Effector memory CD4-positive, alpha-beta T cell (primary cell): ENCODE data around the gene PNMT.
"Not testable (repeated sequence)": the region's sequence is repeated elsewhere in the genome, so short reads cannot be mapped to it uniquely, and the experiment has no call there.

Experiments used
- DNase-seq, 3 donors: peaks; one replicate each; pipeline ENCODE4 v3.0.0-alpha.2; 2020
- H3K27ac ChIP-seq: 2 replicates; pipeline ENCODE4 v1.7.0; 2013; ENCODE audit warnings: mild to moderate bottlenecking, low read length, moderate library complexity; ENCODE audit not compliant: insufficient read depth, poor library complexity, severe bottlenecking
- H3K27me3 ChIP-seq: replicated peaks from 2 replicates; pipeline ENCODE4 v1.7.0; 2013; ENCODE audit warnings: mild to moderate bottlenecking, low read length; ENCODE audit not compliant: insufficient read depth, control insufficient read depth, poor library complexity, severe bottlenecking
- H3K36me3 ChIP-seq: 2 replicates; pipeline ENCODE4 v1.7.0; 2013; ENCODE audit warnings: mild to moderate bottlenecking, low read length, moderate library complexity; ENCODE audit not compliant: control insufficient read depth, insufficient read depth
- H3K4me1 ChIP-seq: 2 replicates; pipeline ENCODE4 v1.7.0; 2013; ENCODE audit warnings: low read length, mild to moderate bottlenecking; ENCODE audit not compliant: control insufficient read depth, insufficient read depth, poor library complexity, severe bottlenecking
- H3K4me3 ChIP-seq: 2 replicates; pipeline ENCODE4 v1.7.0; 2013; ENCODE audit warnings: low read length, low read depth, mild to moderate bottlenecking; ENCODE audit not compliant: insufficient read depth, poor library complexity, severe bottlenecking
- H3K9me3 ChIP-seq: 2 replicates; pipeline ENCODE4 v1.7.0; 2013; ENCODE audit warnings: mild to moderate bottlenecking, low read length, moderate library complexity; ENCODE audit not compliant: control insufficient read depth

PNMT gene

DNA sequence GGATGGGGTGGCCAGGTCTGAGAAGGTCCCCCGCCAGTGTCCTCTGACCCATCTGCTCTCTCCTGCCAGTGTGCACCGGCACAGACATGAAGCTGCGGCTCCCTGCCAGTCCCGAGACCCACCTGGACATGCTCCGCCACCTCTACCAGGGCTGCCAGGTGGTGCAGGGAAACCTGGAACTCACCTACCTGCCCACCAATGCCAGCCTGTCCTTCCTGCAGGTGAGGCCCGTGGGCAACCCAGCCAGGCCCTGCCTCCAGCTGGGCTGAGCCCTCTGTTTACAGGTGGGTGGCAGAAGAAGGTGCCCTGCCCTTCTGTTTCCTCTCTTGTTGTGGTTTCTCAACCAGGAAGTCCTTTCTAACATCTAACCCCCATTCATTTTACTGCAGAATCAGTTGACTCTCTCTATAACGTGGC lies 38.7 kb downstream of the PNMT start:
- peaks cover under 1% of the 10 kb centered on the region for H3K27me3 ChIP-seq
- no peak overlapping the region for H3K27ac ChIP-seq
- H3K36me3 ChIP-seq, result no peaks in the 10 kb centered on the region
- H3K9me3 ChIP-seq, result no peaks in the 10 kb centered on the region
- DNase-seq, result no peak
- H3K4me3 ChIP-seq, result no peak overlapping the region
- peaks cover 10% of the 10 kb centered on the region for H3K4me1 ChIP-seq

GRCh38 chr17:39709319-39709997 lies 41.2 kb downstream of the PNMT start:
- Histone ChIP-seq H3K4me3 (no peak overlapping the region), H3K27ac (no peak overlapping the region)

DNA sequence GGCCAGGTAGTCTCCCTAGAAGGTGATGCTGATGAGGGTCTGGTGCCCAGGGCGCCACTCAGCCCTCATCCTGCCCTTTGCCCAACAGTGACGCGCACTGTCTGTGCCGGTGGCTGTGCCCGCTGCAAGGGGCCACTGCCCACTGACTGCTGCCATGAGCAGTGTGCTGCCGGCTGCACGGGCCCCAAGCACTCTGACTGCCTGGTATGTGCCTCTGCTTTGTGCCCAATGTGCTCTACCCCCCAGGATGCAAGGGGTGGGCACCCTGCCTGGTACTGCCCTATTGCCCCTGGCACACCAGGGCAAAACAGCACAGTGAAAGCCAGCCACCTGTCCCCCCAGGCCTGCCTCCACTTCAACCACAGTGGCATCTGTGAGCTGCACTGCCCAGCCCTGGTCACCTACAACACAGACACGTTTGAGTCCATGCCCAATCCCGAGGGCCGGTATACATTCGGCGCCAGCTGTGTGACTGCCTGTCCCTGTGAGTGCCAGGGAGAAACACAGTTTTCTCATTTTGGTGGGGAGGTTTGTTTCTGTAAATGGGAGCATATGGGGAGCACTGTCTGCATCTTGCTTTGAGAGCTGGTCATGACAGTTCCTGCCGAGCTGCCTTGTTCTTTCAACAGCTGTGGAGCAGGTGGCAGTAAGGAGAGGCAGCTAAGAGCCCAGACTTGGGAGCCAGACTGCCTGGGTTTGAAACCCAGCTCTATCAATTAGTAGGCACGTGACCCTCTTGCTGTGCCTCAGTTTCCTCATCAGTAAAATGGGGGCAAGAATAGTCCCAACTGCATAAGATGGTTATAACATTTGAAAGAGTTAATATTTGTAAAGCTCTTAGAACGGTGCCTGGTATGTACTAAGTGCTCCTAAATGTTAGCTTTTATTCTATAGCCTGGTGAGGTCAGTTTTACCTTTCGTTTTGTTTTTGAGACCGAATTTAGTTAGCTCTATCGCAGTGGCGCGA lies 42.0 kb downstream of the PNMT start:
- no peaks in the 10 kb centered on the region for H3K9me3 ChIP-seq
- no peaks in the 10 kb centered on the region for H3K27me3 ChIP-seq
- DNase-seq, result no peak
- peaks cover 10% of the 10 kb centered on the region for H3K4me1 ChIP-seq
- no peak overlapping the region for H3K4me3 ChIP-seq
- no peak overlapping the region for H3K27ac ChIP-seq
- H3K36me3 ChIP-seq, result no peaks in the 10 kb centered on the region

More at GRCh38 chr17:39709319-39709997, 41.2 kb downstream of the PNMT start:
- no peaks in the 10 kb centered on the region for H3K9me3 ChIP-seq
- DNase-seq, result no peak
- H3K27me3 ChIP-seq, result no peaks in the 10 kb centered on the region
- H3K4me1 ChIP-seq, result peaks cover 10% of the 10 kb centered on the region
- H3K36me3 ChIP-seq, result no peaks in the 10 kb centered on the region

GRCh38 chr17:39711071-39711470 lies 42.8 kb downstream of the PNMT start:
- not testable (repeated sequence) for H3K36me3 ChIP-seq, H3K4me3 ChIP-seq, H3K9me3 ChIP-seq, H3K4me1 ChIP-seq, H3K27me3 ChIP-seq, H3K27ac ChIP-seq, DNase-seq

- H3K27ac ChIP-seq, result no peak overlapping the region
- DNase-seq, result no peak
- no peaks in the 10 kb centered on the region for H3K27me3 ChIP-seq
- peaks cover 7% of the 10 kb centered on the region for H3K4me1 ChIP-seq
- no peak overlapping the region for H3K4me3 ChIP-seq
- no peaks in the 10 kb centered on the region for H3K36me3 ChIP-seq
- no peaks in the 10 kb centered on the region for H3K9me3 ChIP-seq
Observed at GRCh38 chr17:39711851-39712250, 43.6 kb downstream of the PNMT start.

- Histone ChIP-seq H3K36me3 (no peaks in the 10 kb centered on the region), H3K9me3 (no peaks in the 10 kb centered on the region), H3K27me3 (no peaks in the 10 kb centered on the region), H3K4me1 (no peaks in the 10 kb centered on the region), H3K4me3 (no peak overlapping the region), H3K27ac (no peak overlapping the region)
- DNase-seq, result no peak
Observed at GRCh38 chr17:39714234-39714633, 46.0 kb downstream of the PNMT start.

GRCh38 chr17:39715375-39716072 lies 47.3 kb downstream of the PNMT start:
- Histone ChIP-seq H3K4me3 (no peak overlapping the region), H3K27me3 (no peaks in the 10 kb centered on the region), H3K4me1 (no peaks in the 10 kb centered on the region), H3K36me3 (no peaks in the 10 kb centered on the region), H3K27ac (no peak overlapping the region), H3K9me3 (no peaks in the 10 kb centered on the region)
- DNase-seq, result no peak

DNA sequence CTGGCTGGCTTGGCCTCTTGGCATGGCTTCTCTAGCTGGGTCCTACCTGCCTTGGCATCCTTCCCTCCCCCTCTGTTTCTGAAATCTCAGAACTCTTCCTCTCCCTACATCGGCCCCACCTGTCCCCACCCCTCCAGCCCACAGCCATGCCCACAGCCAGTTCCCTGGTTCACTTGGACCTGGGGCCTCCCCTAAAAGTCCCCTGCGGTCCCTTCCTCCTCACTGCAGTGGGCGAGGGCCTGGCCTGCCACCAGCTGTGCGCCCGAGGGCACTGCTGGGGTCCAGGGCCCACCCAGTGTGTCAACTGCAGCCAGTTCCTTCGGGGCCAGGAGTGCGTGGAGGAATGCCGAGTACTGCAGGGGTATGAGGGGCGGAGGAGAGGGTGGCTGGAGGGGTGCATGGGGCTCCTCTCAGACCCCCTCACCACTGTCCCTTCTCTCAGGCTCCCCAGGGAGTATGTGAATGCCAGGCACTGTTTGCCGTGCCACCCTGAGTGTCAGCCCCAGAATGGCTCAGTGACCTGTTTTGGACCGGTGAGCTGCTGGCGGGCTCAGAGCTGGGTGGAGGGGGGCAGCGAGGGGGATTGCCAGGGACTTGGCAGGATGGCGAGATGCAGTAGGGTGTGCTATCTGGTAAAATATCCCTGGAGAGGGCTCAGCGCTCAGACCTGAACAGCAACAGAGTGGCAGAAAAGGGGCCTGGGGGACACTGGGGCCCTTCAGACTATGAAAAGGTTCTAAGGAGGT lies 48.0 kb downstream of the PNMT start:
- H3K27me3 ChIP-seq, result no peaks in the 10 kb centered on the region
- H3K27ac ChIP-seq, result no peak overlapping the region
- H3K4me1 ChIP-seq, result no peaks in the 10 kb centered on the region
- H3K9me3 ChIP-seq, result no peaks in the 10 kb centered on the region
- no peak overlapping the region for H3K4me3 ChIP-seq
- no peak for DNase-seq
- no peaks in the 10 kb centered on the region for H3K36me3 ChIP-seq

- H3K4me3 ChIP-seq, result no peak overlapping the region
- DNase-seq, result no peak
- no peaks in the 10 kb centered on the region for H3K4me1 ChIP-seq
- H3K9me3 ChIP-seq, result no peaks in the 10 kb centered on the region
- no peaks in the 10 kb centered on the region for H3K36me3 ChIP-seq
- no peaks in the 10 kb centered on the region for H3K27me3 ChIP-seq
- no peak overlapping the region for H3K27ac ChIP-seq
Observed at GRCh38 chr17:39716879-39717536, 48.8 kb downstream of the PNMT start.
